GM12864 (cell line): Measurements from ENCODE around the gene TDRD12.
"Not testable (repeated sequence)": the region's sequence is repeated elsewhere in the genome, so short reads cannot be mapped to it uniquely, and the experiment has no call there.

Source experiments
- DNase-seq: peaks from one replicate; pipeline ENCODE4 v3.0.0-alpha.2; 2011; ENCODE audit warnings: low read depth
- H3K4me3 ChIP-seq: 2 replicates; pipeline ENCODE4 v1.5.1; 2011; ENCODE audit warnings: mild to moderate bottlenecking, low read depth, low read length, control low read depth
- TF ChIP-seq, protein P1 (sequence below): IDR thresholded peaks from 2 replicates; pipeline ENCODE4 v1.5.1; 2011; ENCODE audit warnings: low read depth, mild to moderate bottlenecking, moderate library complexity, low read length, control low read depth, inconsistent platforms; ENCODE audit errors: missing control alignments

TDRD12 gene

GRCh38 chr19:32779082-32779481 lies 59.5 kb downstream of the TDRD12 start:
- no peak for DNase-seq
- TF ChIP-seq, protein P1, sequence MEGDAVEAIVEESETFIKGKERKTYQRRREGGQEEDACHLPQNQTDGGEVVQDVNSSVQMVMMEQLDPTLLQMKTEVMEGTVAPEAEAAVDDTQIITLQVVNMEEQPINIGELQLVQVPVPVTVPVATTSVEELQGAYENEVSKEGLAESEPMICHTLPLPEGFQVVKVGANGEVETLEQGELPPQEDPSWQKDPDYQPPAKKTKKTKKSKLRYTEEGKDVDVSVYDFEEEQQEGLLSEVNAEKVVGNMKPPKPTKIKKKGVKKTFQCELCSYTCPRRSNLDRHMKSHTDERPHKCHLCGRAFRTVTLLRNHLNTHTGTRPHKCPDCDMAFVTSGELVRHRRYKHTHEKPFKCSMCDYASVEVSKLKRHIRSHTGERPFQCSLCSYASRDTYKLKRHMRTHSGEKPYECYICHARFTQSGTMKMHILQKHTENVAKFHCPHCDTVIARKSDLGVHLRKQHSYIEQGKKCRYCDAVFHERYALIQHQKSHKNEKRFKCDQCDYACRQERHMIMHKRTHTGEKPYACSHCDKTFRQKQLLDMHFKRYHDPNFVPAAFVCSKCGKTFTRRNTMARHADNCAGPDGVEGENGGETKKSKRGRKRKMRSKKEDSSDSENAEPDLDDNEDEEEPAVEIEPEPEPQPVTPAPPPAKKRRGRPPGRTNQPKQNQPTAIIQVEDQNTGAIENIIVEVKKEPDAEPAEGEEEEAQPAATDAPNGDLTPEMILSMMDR: no peak
- H3K4me3 ChIP-seq: no peak overlapping the region

GRCh38 chr19:32781280-32781679 lies 61.7 kb downstream of the TDRD12 start:
- no peak for DNase-seq
- TF ChIP-seq, protein P1: no peak
- no peak overlapping the region for H3K4me3 ChIP-seq

- not testable (repeated sequence) for DNase-seq, H3K4me3 ChIP-seq
Observed at GRCh38 chr19:32782089-32782488, 62.5 kb downstream of the TDRD12 start.

- DNase-seq, H3K4me3 ChIP-seq: not testable (repeated sequence)
Observed at GRCh38 chr19:32787161-32787813, 67.7 kb downstream of the TDRD12 start.

GRCh38 chr19:32787895-32788294 lies 68.3 kb downstream of the TDRD12 start:
- not testable (repeated sequence) for H3K4me3 ChIP-seq

DNA sequence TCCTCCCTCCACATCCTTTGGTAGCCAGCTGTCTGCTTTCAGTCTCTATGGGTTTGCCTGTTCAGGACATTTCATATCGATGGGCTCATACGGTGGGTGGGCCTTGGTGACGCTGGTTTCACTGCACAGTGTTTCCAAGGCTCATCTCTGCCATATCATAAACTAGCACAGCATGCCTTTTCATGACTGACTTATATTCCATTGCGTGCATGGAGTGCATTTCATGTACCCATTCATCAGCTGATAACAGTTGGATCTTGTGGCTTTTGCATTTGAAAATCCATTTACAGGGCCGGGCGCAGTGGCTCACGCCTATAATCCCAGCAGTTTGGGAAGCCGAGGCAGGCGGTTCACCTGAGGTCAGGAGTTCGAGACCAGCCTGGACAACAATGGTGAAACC lies 69.9 kb downstream of the TDRD12 start:
- no peak overlapping the region for H3K4me3 ChIP-seq
- no peak for DNase-seq
- TF ChIP-seq, protein P1: no peak

More at GRCh38 chr19:32787895-32788294, 68.3 kb downstream of the TDRD12 start:
- DNase-seq: not testable (repeated sequence)

- TF ChIP-seq, protein P1: no peak
- H3K4me3 ChIP-seq: no peak overlapping the region
- DNase-seq: no peak
Observed at GRCh38 chr19:32798201-32798600, 78.6 kb downstream of the TDRD12 start.

GRCh38 chr19:32800191-32800590 lies 80.6 kb downstream of the TDRD12 start:
- no peak for DNase-seq
- no peak overlapping the region for H3K4me3 ChIP-seq
- TF ChIP-seq, protein P1: no peak
